IMR-90 (cell line): ENCODE data around the gene RIIAD1. TPM values are rescaled to one million over a fixed set of nuclear protein-coding genes. Genes with fewer than 3 reads are reported as not detected.

Experiments
- ATAC-seq: fragments of 200-7000 bp; cut with Tn5 transposase; 2 replicates; pipeline ENCODE4 v1.9.1; 2020; ENCODE audit warnings: low read depth, mild to moderate bottlenecking, moderate library complexity
- BruUV-seq: library from RNA; stranded (reverse); fragments of 400-500 nt; replicated peaks from 2 replicates; lab custom pipeline; 2021; lab: Mats Ljungman, UMichigan
- CTCF ChIA-PET: fragments of 300-600 bp; formaldehyde crosslinking; extraction: SDS; loops from one replicate; lab custom pipeline; 2021; ENCODE audit warnings: antibody characterized with exemption; lab: Yijun Ruan, JAX
- POLR2A ChIA-PET: fragments of 300-600 bp; sonication (Branson Sonifier 250); formaldehyde crosslinking; loops from one replicate; lab custom pipeline; 2022; ENCODE audit warnings: antibody characterized with exemption; ENCODE audit not compliant: unreplicated experiment; lab: Charles Lee
- DNase-seq: peaks from one replicate; pipeline ENCODE4 v3.0.0; 2013
- H2AFZ ChIP-seq: replicated peaks from 2 replicates; pipeline ENCODE3; 2013; ENCODE audit warnings: low read length, mild to moderate bottlenecking; ENCODE audit not compliant: poor library complexity
- H2AK5ac ChIP-seq: 2 replicates; pipeline ENCODE4 v1.6.1; 2013; ENCODE audit warnings: low read depth, low read length, inconsistent platforms
- H2AK9ac ChIP-seq: replicated peaks from 2 replicates; pipeline ENCODE3; 2013; ENCODE audit warnings: mild to moderate bottlenecking, low read depth, low read length, moderate library complexity; ENCODE audit not compliant: poor library complexity
- H2BK120ac ChIP-seq: 2 replicates; pipeline ENCODE4 v1.6.1; 2013; ENCODE audit warnings: low read depth, low read length, inconsistent platforms
- H2BK15ac ChIP-seq: 3 replicates; pipeline ENCODE4 v1.6.1; 2013; ENCODE audit warnings: low read depth, low read length, inconsistent platforms
- H2BK20ac ChIP-seq: 2 replicates; pipeline ENCODE4 v1.6.1; 2013; ENCODE audit warnings: low read depth, mild to moderate bottlenecking, inconsistent platforms, low read length, moderate library complexity
- H2BK5ac ChIP-seq: 2 replicates; pipeline ENCODE4 v1.6.1; 2013; ENCODE audit warnings: mild to moderate bottlenecking, low read depth, low read length, inconsistent platforms; ENCODE audit not compliant: poor library complexity, severe bottlenecking
- H3K14ac ChIP-seq: replicated peaks from 2 replicates; pipeline ENCODE4 v1.6.1; 2013; ENCODE audit warnings: low read depth, low read length, inconsistent platforms
- H3K18ac ChIP-seq: 2 replicates; pipeline ENCODE4 v1.6.1; 2013; ENCODE audit warnings: low read depth, low read length, control low read depth
- H3K23ac ChIP-seq: 2 replicates; pipeline ENCODE4 v1.6.1; 2013; ENCODE audit warnings: low read depth, low read length, inconsistent platforms
- H3K27ac ChIP-seq: 2 replicates; pipeline ENCODE4 v1.5.1; 2013; ENCODE audit warnings: mild to moderate bottlenecking, control low read depth, low read length; ENCODE audit not compliant: insufficient read depth
- H3K27me3 ChIP-seq: 2 replicates; pipeline ENCODE4 v1.6.1; 2013; ENCODE audit warnings: low read length; ENCODE audit not compliant: control insufficient read depth, insufficient read depth
- H3K36me3 ChIP-seq: 2 replicates; pipeline ENCODE4 v1.6.1; 2013; ENCODE audit warnings: low read length, mixed read lengths; ENCODE audit not compliant: control insufficient read depth, insufficient read depth
- H3K4ac ChIP-seq: 2 replicates; pipeline ENCODE4 v1.6.1; 2013; ENCODE audit warnings: low read depth, low read length, inconsistent platforms
- H3K4me1 ChIP-seq: 2 replicates; pipeline ENCODE4 v1.6.1; 2013; ENCODE audit warnings: low read length, mixed read lengths; ENCODE audit not compliant: control insufficient read depth, insufficient read depth
- H3K4me2 ChIP-seq: 2 replicates; pipeline ENCODE4 v1.6.1; 2013; ENCODE audit warnings: low read depth, mild to moderate bottlenecking, control low read depth, low read length, moderate library complexity
- H3K4me3 ChIP-seq: 2 replicates; pipeline ENCODE4 v1.5.1; 2013; ENCODE audit warnings: low read depth, mild to moderate bottlenecking, control low read depth, low read length, moderate library complexity; ENCODE audit not compliant: insufficient read depth
- H3K56ac ChIP-seq: 2 replicates; pipeline ENCODE4 v1.6.1; 2013; ENCODE audit warnings: low read length, inconsistent platforms; ENCODE audit not compliant: insufficient read depth; ENCODE audit errors: extremely low read depth
- H3K79me1 ChIP-seq, 2 experiments: 2 replicates each; pipeline ENCODE4 v1.6.1; 2013; ENCODE audit warnings: low read length in 2 of 2, inconsistent platforms in 1 of 2, low read depth in 1 of 2
- H3K9ac ChIP-seq: 2 replicates; pipeline ENCODE4 v1.6.1; 2013; ENCODE audit warnings: low read depth, low read length, control low read depth
- H3K9me1 ChIP-seq: 2 replicates; pipeline ENCODE4 v1.6.1; 2013; ENCODE audit warnings: low read length, inconsistent platforms; ENCODE audit not compliant: insufficient read depth
- H3K9me3 ChIP-seq: 2 replicates; pipeline ENCODE4 v1.6.1; 2013; ENCODE audit warnings: low read length; ENCODE audit not compliant: control insufficient read depth, insufficient read depth
- H4K20me1 ChIP-seq: 2 replicates; pipeline ENCODE4 v1.6.1; 2013; ENCODE audit warnings: low read length, inconsistent platforms; ENCODE audit not compliant: insufficient read depth
- H4K5ac ChIP-seq: 2 replicates; pipeline ENCODE4 v1.6.1; 2013; ENCODE audit warnings: mild to moderate bottlenecking, low read depth, low read length, control low read depth
- H4K8ac ChIP-seq, 2 experiments: 2 replicates each; pipeline ENCODE4 v1.6.1; 2013; ENCODE audit warnings: low read depth in 2 of 2, low read length in 2 of 2, control low read depth in 1 of 2, inconsistent platforms in 1 of 2
- H4K91ac ChIP-seq: 2 replicates; pipeline ENCODE4 v1.6.1; 2013; ENCODE audit warnings: low read depth, low read length, inconsistent platforms; ENCODE audit not compliant: insufficient read depth
- CEBPB ChIP-seq: IDR thresholded peaks from 2 replicates; pipeline ENCODE4 v1.6.1; 2012; ENCODE audit warnings: low read depth, low read length, improper control_type of control experiment
- CHD1 ChIP-seq: IDR thresholded peaks from 2 replicates; pipeline ENCODE4 v1.6.1; 2012; ENCODE audit warnings: low read depth, low read length, improper control_type of control experiment
- FOS ChIP-seq: fragments of 150-350 bp; IDR thresholded peaks from 2 replicates; pipeline ENCODE4 v1.6.1; 2016; ENCODE audit warnings: low read depth, low read length
- MAFK ChIP-seq: IDR thresholded peaks from 2 replicates; pipeline ENCODE4 v1.6.1; 2012; ENCODE audit warnings: low read depth, low read length, improper control_type of control experiment
- MXI1 ChIP-seq: IDR thresholded peaks from 2 replicates; pipeline ENCODE4 v1.6.1; 2012; ENCODE audit warnings: low read depth, mild to moderate bottlenecking, low read length, moderate library complexity, borderline replicate concordance
- NFE2L2 ChIP-seq: fragments of 150-350 bp; IDR thresholded peaks from 2 replicates; pipeline ENCODE4 v1.6.1; 2016; ENCODE audit warnings: low read depth, mild to moderate bottlenecking, low read length
- POLR2A ChIP-seq: IDR thresholded peaks from 2 replicates; pipeline ENCODE4 v1.6.1; 2012; ENCODE audit warnings: mild to moderate bottlenecking, low read depth, low read length
- RAD21 ChIP-seq: IDR thresholded peaks from 2 replicates; pipeline ENCODE4 v1.6.1; 2012; ENCODE audit warnings: low read length, improper control_type of control experiment
- RCOR1 ChIP-seq: IDR thresholded peaks from 2 replicates; pipeline ENCODE4 v1.6.1; 2012; ENCODE audit warnings: mild to moderate bottlenecking, low read length, improper control_type of control experiment; ENCODE audit not compliant: insufficient replicate concordance
- SMC3 ChIP-seq: fragments of 150-350 bp; IDR thresholded peaks from 2 replicates; pipeline ENCODE4 v1.6.1; 2016; ENCODE audit warnings: low read depth, mild to moderate bottlenecking, antibody characterized with exemption, low read length, moderate library complexity
- WGBS, 2 experiments: methylation state at CpG; one replicate each; pipeline versions ENCODE4 v1.1.5 to v1.1.7; 2013; ENCODE audit warnings: missing lambda C conversion rate in 2 of 2; ENCODE audit not compliant: insufficient read length in 1 of 2; ENCODE audit errors: extremely low coverage in 2 of 2; 5-methylcytosine and 5-hydroxymethylcytosine counted together
- dilution Hi-C: fragments of 300-500 bp; cut with HindIII; formaldehyde crosslinking; loops from one replicate; pipeline ENCODE4 v1.14.3; 2018; ENCODE audit warnings: low sequenced_read_pairs; ENCODE audit not compliant: unreplicated experiment
- in situ Hi-C: fragments of 300-500 bp; cut with MboI; formaldehyde crosslinking; loops from 3 replicates; pipeline ENCODE4 v1.14.3; 2019; ENCODE audit warnings: low sequenced_read_pairs, inconsistent platforms, mixed read lengths
- intact Hi-C: fragments of 100-400 bp; cut with micrococcal nuclease; formaldehyde crosslinking; loops from 2 replicates; pipeline ENCODE4 v1.10.0; 2022
- polyA plus RNA-seq, 3 experiments: library from polyadenylated mRNA; depleted of rRNA; stranded (reverse); fragments of >200 nt; gene quantifications; 2 replicates each; pipeline ENCODE4 v1.2.3, GENCODE V29; 2012; ENCODE audit warnings: low replicate concordance in 1 of 3
- total RNA-seq: library from RNA; depleted of rRNA; stranded (reverse); fragments of >200 nt; gene quantifications from 2 replicates; pipeline ENCODE4 v1.2.3, GENCODE V29; 2012
- TF ChIP-seq, protein P1 (sequence below): conservative IDR thresholded peaks from 2 replicates; pipeline ENCODE4 v1.5.1; 2012; ENCODE audit warnings: mild to moderate bottlenecking, low read depth, low read length, improper control_type of control experiment
- TF ChIP-seq, protein P2 (sequence below): fragments of 150-350 bp; IDR thresholded peaks from 2 replicates; pipeline ENCODE4 v1.6.1; 2017; ENCODE audit warnings: mild to moderate bottlenecking, antibody characterized with exemption, low read length, low read depth

Gene RIIAD1
- total and polyA plus RNA-seq, 2 of the 4 experiments (the other 2 are of a cell fraction): not detected

DNA sequence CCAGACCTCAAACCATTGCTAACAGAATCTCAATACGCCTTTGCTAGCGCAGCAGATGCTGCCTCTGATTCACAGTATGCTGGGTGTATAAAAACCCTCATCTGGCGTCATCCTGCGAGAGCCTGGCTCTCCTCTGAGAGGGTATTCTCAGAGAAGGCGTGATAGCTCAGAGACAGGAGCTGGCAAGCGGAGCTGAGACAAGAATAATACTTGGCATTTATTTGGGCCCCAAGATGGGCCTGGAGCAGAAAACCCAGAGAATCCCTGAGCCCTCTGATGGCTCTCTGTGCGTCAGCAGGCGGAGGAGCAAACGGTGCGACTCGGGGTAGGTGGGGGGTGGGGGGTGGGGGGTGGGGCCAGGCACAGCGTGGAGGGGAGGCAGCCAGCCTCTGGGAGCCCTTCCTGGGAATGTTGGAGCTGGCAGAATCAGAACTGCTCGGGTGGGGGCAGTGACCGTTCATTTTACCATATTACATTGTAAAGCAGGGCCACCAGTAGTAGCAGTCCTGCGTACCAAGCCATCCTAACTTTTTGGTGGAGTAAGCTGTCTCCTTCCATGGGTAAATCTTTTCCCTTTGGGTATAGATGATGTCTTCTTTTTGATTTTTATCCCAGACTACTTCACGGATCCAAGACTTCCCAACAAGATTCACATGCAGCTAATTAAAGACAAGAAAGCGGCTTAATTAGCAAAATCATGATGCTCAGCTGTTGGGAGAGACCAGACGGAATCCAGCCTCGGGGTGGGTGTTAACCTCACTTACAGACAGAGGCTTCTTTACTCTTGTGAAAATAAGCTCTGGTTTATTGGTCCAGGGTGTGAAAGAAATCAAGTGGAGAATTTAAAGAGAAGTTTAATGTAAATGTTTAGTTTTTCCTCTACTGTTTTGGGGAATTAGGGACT lies 7.1 kb downstream of the RIIAD1 start:
- H3K14ac ChIP-seq: no peak overlapping the region
- H2AK9ac ChIP-seq: no peak overlapping the region
- BruUV-seq: no TSS peak
- H3K9me1 ChIP-seq: no peaks in the 10 kb centered on the region
- H4K8ac ChIP-seq: no peak overlapping the region
- no peak overlapping the region for H2BK120ac ChIP-seq
- no peak overlapping the region for H3K27ac ChIP-seq
- H3K4me1 ChIP-seq: peaks cover 2% of the 10 kb centered on the region; the same call in 1 of the 2 replicates
- no peak overlapping the region for H2BK5ac ChIP-seq
- H3K23ac ChIP-seq: no peak overlapping the region; the same call in 1 of the 2 replicates
- H3K56ac ChIP-seq: no peak overlapping the region
- no peak overlapping the region for H2BK20ac ChIP-seq
- intact Hi-C loops (no loop called here), dilution Hi-C loops (no loop called here), in situ Hi-C loops (no loop called here)
- WGBS, 2 experiments: 30% methylated on average over 2 of the region's 19 CpGs; no CpG with 5 or more reads in 1 of the 2 experiments
- H4K20me1 ChIP-seq: no peaks in the 10 kb centered on the region
- no peak overlapping the region for H4K91ac ChIP-seq
- ChIA-PET POLR2A (no interaction called here), CTCF (interaction anchor here (0.6 kb wide), 1 partner anchor 634 kb away, joined by 3 read pairs; no protein-coding TSS in a partner anchor)
- no peak overlapping the region for H3K4me3 ChIP-seq
- H3K9ac ChIP-seq: no peak overlapping the region
- no peak for TF ChIP-seq NFE2L2
- TF ChIP-seq CHD1: no peak
- no peak for TF ChIP-seq POLR2A
- no peak for TF ChIP-seq FOS
- TF ChIP-seq MXI1: no peak
- no peak for TF ChIP-seq RCOR1
- no peak for TF ChIP-seq CEBPB
- no peak for TF ChIP-seq SMC3
- no peak for TF ChIP-seq RAD21
- TF ChIP-seq, protein P1, sequence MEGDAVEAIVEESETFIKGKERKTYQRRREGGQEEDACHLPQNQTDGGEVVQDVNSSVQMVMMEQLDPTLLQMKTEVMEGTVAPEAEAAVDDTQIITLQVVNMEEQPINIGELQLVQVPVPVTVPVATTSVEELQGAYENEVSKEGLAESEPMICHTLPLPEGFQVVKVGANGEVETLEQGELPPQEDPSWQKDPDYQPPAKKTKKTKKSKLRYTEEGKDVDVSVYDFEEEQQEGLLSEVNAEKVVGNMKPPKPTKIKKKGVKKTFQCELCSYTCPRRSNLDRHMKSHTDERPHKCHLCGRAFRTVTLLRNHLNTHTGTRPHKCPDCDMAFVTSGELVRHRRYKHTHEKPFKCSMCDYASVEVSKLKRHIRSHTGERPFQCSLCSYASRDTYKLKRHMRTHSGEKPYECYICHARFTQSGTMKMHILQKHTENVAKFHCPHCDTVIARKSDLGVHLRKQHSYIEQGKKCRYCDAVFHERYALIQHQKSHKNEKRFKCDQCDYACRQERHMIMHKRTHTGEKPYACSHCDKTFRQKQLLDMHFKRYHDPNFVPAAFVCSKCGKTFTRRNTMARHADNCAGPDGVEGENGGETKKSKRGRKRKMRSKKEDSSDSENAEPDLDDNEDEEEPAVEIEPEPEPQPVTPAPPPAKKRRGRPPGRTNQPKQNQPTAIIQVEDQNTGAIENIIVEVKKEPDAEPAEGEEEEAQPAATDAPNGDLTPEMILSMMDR: no peak
- TF ChIP-seq MAFK: no peak
- TF ChIP-seq, protein P2, sequence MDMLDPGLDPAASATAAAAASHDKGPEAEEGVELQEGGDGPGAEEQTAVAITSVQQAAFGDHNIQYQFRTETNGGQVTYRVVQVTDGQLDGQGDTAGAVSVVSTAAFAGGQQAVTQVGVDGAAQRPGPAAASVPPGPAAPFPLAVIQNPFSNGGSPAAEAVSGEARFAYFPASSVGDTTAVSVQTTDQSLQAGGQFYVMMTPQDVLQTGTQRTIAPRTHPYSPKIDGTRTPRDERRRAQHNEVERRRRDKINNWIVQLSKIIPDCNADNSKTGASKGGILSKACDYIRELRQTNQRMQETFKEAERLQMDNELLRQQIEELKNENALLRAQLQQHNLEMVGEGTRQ: no peak
- H3K18ac ChIP-seq: no peak overlapping the region
- ATAC-seq (peak; percentile 86), DNase-seq (peak; percentile 57)
- no peak overlapping the region for H2BK15ac ChIP-seq
- H3K9me3 ChIP-seq: no peaks in the 10 kb centered on the region
- peaks cover 62% of the 10 kb centered on the region for H3K27me3 ChIP-seq
- H4K5ac ChIP-seq: no peak overlapping the region
- H3K4ac ChIP-seq: no peak overlapping the region
- no peak overlapping the region for H2AK5ac ChIP-seq
- no peaks in the 10 kb centered on the region for H3K36me3 ChIP-seq
- H3K79me1 ChIP-seq: no peaks in the 10 kb centered on the region
- H3K4me2 ChIP-seq: peak overlapping the region; percentile 46; the same call in 1 of the 2 replicates
- no peak overlapping the region for H2AFZ ChIP-seq
